Sigmoid colon (tissue), 4 donors: ENCODE data around the gene NR3C2.

Experiments used
- EP300 ChIP-seq, 4 donors: sonication (generic); formaldehyde crosslinking; IDR thresholded peaks; one replicate each; pipeline ENCODE4 v1.6.1; 2017; ENCODE audit warnings: antibody characterized with exemption in 4 of 4
- POLR2A ChIP-seq, 2 donors: fragments of 450-650 bp; IDR thresholded peaks; one replicate each; pipeline ENCODE4 v1.6.1; 2016; ENCODE audit warnings: antibody characterized with exemption in 2 of 2, mild to moderate bottlenecking in 2 of 2, moderate library complexity in 2 of 2
- POLR2AphosphoS5 ChIP-seq, 4 donors: sonication (generic); formaldehyde crosslinking; IDR thresholded peaks; one replicate each; pipeline ENCODE4 v1.6.1; 2017; ENCODE audit warnings: antibody characterized with exemption in 4 of 4
- TF ChIP-seq, protein P1 (sequence below), 4 experiments: fragments of 450-650 bp in 3 of 4; fragments of 200-600 bp in 1 of 4; IDR thresholded peaks; one replicate each; pipeline ENCODE4 v1.5.1; 2016 to 2019; ENCODE audit warnings: antibody characterized with exemption in 4 of 4, mild to moderate bottlenecking in 3 of 4, moderate library complexity in 2 of 4

DNA sequence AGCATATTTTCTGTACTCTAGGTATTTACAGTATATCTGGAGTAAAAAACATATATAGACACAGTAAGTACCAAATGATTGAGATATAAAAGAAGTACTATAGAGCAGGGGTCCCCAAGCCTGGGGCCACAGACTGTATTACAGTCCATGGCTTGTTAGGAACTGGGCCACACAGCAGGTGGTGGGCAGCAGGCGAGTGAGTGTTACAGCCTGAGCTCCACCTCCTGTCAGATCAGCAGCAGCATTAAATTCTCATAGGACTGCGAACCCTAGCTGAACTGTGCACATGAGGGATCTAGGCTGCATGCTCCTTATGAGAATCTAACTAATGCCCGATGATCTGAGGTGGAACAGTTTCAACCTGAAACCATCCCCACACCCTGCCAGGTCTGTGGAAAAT is 300.7 kb downstream of the NR3C2 start:
- TF ChIP-seq, protein P1, sequence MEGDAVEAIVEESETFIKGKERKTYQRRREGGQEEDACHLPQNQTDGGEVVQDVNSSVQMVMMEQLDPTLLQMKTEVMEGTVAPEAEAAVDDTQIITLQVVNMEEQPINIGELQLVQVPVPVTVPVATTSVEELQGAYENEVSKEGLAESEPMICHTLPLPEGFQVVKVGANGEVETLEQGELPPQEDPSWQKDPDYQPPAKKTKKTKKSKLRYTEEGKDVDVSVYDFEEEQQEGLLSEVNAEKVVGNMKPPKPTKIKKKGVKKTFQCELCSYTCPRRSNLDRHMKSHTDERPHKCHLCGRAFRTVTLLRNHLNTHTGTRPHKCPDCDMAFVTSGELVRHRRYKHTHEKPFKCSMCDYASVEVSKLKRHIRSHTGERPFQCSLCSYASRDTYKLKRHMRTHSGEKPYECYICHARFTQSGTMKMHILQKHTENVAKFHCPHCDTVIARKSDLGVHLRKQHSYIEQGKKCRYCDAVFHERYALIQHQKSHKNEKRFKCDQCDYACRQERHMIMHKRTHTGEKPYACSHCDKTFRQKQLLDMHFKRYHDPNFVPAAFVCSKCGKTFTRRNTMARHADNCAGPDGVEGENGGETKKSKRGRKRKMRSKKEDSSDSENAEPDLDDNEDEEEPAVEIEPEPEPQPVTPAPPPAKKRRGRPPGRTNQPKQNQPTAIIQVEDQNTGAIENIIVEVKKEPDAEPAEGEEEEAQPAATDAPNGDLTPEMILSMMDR (IDR thresholded peaks at IDR 0.05): no peak
- TF ChIP-seq POLR2A (IDR thresholded peaks at IDR 0.05): no peak
- TF ChIP-seq EP300 (IDR thresholded peaks at IDR 0.05): no peak
- TF ChIP-seq POLR2AphosphoS5 (IDR thresholded peaks at IDR 0.05): no peak
